ENCODE results near the gene ZNF507.

The ZNF507 gene

GRCh38 chr19:32387701-32388392 lies 42.4 kb downstream of the ZNF507 start:
- H3K27me3 ChIP-seq (ENCODE audit: control insufficient read depth, insufficient read depth, low read length): no peaks in the 10 kb centered on the region
- H3K4me3 ChIP-seq (ENCODE audit: low read length): no peak overlapping the region
- H3K27ac ChIP-seq (ENCODE audit: low read depth, low read length): peak overlapping the region; percentile 55
- H3K36me3 ChIP-seq (ENCODE audit: control insufficient read depth, insufficient read depth, low read length): no peaks in the 10 kb centered on the region
- no peak overlapping the region for H3K9ac ChIP-seq (ENCODE audit: low read length)
- peaks cover 12% of the 10 kb centered on the region for H3K4me1 ChIP-seq (ENCODE audit: control insufficient read depth, insufficient read depth, low read length)

- Histone ChIP-seq H3K4me3 (ENCODE audit: low read length) (no peak overlapping the region), H3K27me3 (ENCODE audit: control insufficient read depth, insufficient read depth, low read length) (no peaks in the 10 kb centered on the region), H3K36me3 (ENCODE audit: control insufficient read depth, insufficient read depth, low read length) (no peaks in the 10 kb centered on the region), H3K4me1 (ENCODE audit: control insufficient read depth, insufficient read depth, low read length) (peaks cover 12% of the 10 kb centered on the region), H3K27ac (ENCODE audit: low read depth, low read length) (peak overlapping the region; percentile 27), H3K9ac (ENCODE audit: low read length) (no peak overlapping the region)
These were observed 43.0 kb downstream of the ZNF507 start for GRCh38 chr19:32388393-32388855.

- Histone ChIP-seq H3K27ac (ENCODE audit: low read depth, low read length) (no peak overlapping the region), H3K4me3 (ENCODE audit: low read length) (no peak overlapping the region), H3K36me3 (ENCODE audit: control insufficient read depth, insufficient read depth, low read length) (no peaks in the 10 kb centered on the region), H3K27me3 (ENCODE audit: control insufficient read depth, insufficient read depth, low read length) (no peaks in the 10 kb centered on the region), H3K9ac (ENCODE audit: low read length) (no peak overlapping the region), H3K4me1 (ENCODE audit: control insufficient read depth, insufficient read depth, low read length) (peaks cover 6% of the 10 kb centered on the region)
These were observed 47.5 kb downstream of the ZNF507 start for GRCh38 chr19:32392901-32393300.

- Histone ChIP-seq H3K4me3 (ENCODE audit: low read length) (no peak overlapping the region), H3K4me1 (ENCODE audit: control insufficient read depth, insufficient read depth, low read length) (no peaks in the 10 kb centered on the region), H3K27ac (ENCODE audit: low read depth, low read length) (no peak overlapping the region), H3K36me3 (ENCODE audit: control insufficient read depth, insufficient read depth, low read length) (no peaks in the 10 kb centered on the region), H3K9ac (ENCODE audit: low read length) (no peak overlapping the region), H3K27me3 (ENCODE audit: control insufficient read depth, insufficient read depth, low read length) (no peaks in the 10 kb centered on the region)
These were observed 50.7 kb downstream of the ZNF507 start for GRCh38 chr19:32396046-32396652.

- Histone ChIP-seq H3K4me1 (ENCODE audit: control insufficient read depth, insufficient read depth, low read length) (no peaks in the 10 kb centered on the region), H3K27ac (ENCODE audit: low read depth, low read length) (no peak overlapping the region), H3K36me3 (ENCODE audit: control insufficient read depth, insufficient read depth, low read length) (no peaks in the 10 kb centered on the region), H3K9ac (ENCODE audit: low read length) (no peak overlapping the region), H3K27me3 (ENCODE audit: control insufficient read depth, insufficient read depth, low read length) (no peaks in the 10 kb centered on the region), H3K4me3 (ENCODE audit: low read length) (no peak overlapping the region)
These were observed 52.3 kb downstream of the ZNF507 start for GRCh38 chr19:32397671-32398101.

GRCh38 chr19:32401992-32402391 lies 56.6 kb downstream of the ZNF507 start:
- H3K4me1 ChIP-seq (ENCODE audit: control insufficient read depth, insufficient read depth, low read length): peaks cover 3% of the 10 kb centered on the region
- no peaks in the 10 kb centered on the region for H3K36me3 ChIP-seq (ENCODE audit: control insufficient read depth, insufficient read depth, low read length)
- H3K4me3 ChIP-seq (ENCODE audit: low read length): no peak overlapping the region
- no peaks in the 10 kb centered on the region for H3K27me3 ChIP-seq (ENCODE audit: control insufficient read depth, insufficient read depth, low read length)
- no peak overlapping the region for H3K9ac ChIP-seq (ENCODE audit: low read length)
- H3K27ac ChIP-seq (ENCODE audit: low read depth, low read length): no peak overlapping the region

- H3K27ac ChIP-seq (ENCODE audit: low read depth, low read length): no peak overlapping the region
These were observed 58.0 kb downstream of the ZNF507 start for GRCh38 chr19:32403291-32403995.

GRCh38 chr19:32404213-32404932 lies 59.0 kb downstream of the ZNF507 start:
- Histone ChIP-seq H3K9ac (ENCODE audit: low read length) (peak overlapping the region; percentile 88), H3K4me1 (ENCODE audit: control insufficient read depth, insufficient read depth, low read length) (peaks cover 3% of the 10 kb centered on the region), H3K4me3 (ENCODE audit: low read length) (peak overlapping the region; percentile 91), H3K27me3 (ENCODE audit: control insufficient read depth, insufficient read depth, low read length) (no peaks in the 10 kb centered on the region), H3K36me3 (ENCODE audit: control insufficient read depth, insufficient read depth, low read length) (no peaks in the 10 kb centered on the region), H3K27ac (ENCODE audit: low read depth, low read length) (peak overlapping the region; percentile 96)

More at GRCh38 chr19:32403291-32403995, 58.0 kb downstream of the ZNF507 start:
- H3K27me3 ChIP-seq (ENCODE audit: control insufficient read depth, insufficient read depth, low read length): no peaks in the 10 kb centered on the region
- H3K4me3 ChIP-seq (ENCODE audit: low read length): no peak overlapping the region
- H3K9ac ChIP-seq (ENCODE audit: low read length): no peak overlapping the region
- H3K36me3 ChIP-seq (ENCODE audit: control insufficient read depth, insufficient read depth, low read length): no peaks in the 10 kb centered on the region
- peaks cover 3% of the 10 kb centered on the region for H3K4me1 ChIP-seq (ENCODE audit: control insufficient read depth, insufficient read depth, low read length)

- Histone ChIP-seq H3K36me3 (ENCODE audit: control insufficient read depth, insufficient read depth, low read length) (no peaks in the 10 kb centered on the region), H3K27ac (ENCODE audit: low read depth, low read length) (peak overlapping the region; percentile 96), H3K9ac (ENCODE audit: low read length) (peak overlapping the region; percentile 88), H3K4me3 (ENCODE audit: low read length) (peak overlapping the region; percentile 91), H3K4me1 (ENCODE audit: control insufficient read depth, insufficient read depth, low read length) (peaks cover 3% of the 10 kb centered on the region), H3K27me3 (ENCODE audit: control insufficient read depth, insufficient read depth, low read length) (no peaks in the 10 kb centered on the region)
These were observed 59.6 kb downstream of the ZNF507 start for GRCh38 chr19:32404933-32405430.

GRCh38 chr19:32405431-32406160 lies 60.2 kb downstream of the ZNF507 start, which contains the start of gene DPY19L3:
Gene DPY19L3 (plus strand): TSS chr19:32405770. CDS start chr19:32408254, 2,484 bp downstream.
- Histone ChIP-seq H3K9ac (ENCODE audit: low read length) (peak within 1 kb of the TSS; percentile 88), H3K4me1 (ENCODE audit: control insufficient read depth, insufficient read depth, low read length) (peaks cover 3% of the 10 kb centered on the region), H3K27ac (ENCODE audit: low read depth, low read length) (peak within 1 kb of the TSS; percentile 96), H3K4me3 (ENCODE audit: low read length) (peak within 1 kb of the TSS; percentile 91), H3K36me3 (ENCODE audit: control insufficient read depth, insufficient read depth, low read length) (no peaks in the 10 kb centered on the region), H3K27me3 (ENCODE audit: control insufficient read depth, insufficient read depth, low read length) (no peaks in the 10 kb centered on the region)

GRCh38 chr19:32406161-32407003 lies 61.0 kb downstream of the ZNF507 start:
- Histone ChIP-seq H3K27ac (ENCODE audit: low read depth, low read length) (peak overlapping the region; percentile 96), H3K4me3 (ENCODE audit: low read length) (peak overlapping the region; percentile 91), H3K27me3 (ENCODE audit: control insufficient read depth, insufficient read depth, low read length) (no peaks in the 10 kb centered on the region), H3K9ac (ENCODE audit: low read length) (peak overlapping the region; percentile 22), H3K36me3 (ENCODE audit: control insufficient read depth, insufficient read depth, low read length) (peaks cover 4% of the 10 kb centered on the region), H3K4me1 (ENCODE audit: control insufficient read depth, insufficient read depth, low read length) (peaks cover 3% of the 10 kb centered on the region)
